ENCODE results near the gene MAST2. TPM values are rescaled to one million over a fixed set of nuclear protein-coding genes. Genes with fewer than 3 reads are reported as not detected.

Gene MAST2
- total RNA-seq, 4 donors from 2014 or later: 8.3 to 24.8 (median 14.5) TPM

DNA sequence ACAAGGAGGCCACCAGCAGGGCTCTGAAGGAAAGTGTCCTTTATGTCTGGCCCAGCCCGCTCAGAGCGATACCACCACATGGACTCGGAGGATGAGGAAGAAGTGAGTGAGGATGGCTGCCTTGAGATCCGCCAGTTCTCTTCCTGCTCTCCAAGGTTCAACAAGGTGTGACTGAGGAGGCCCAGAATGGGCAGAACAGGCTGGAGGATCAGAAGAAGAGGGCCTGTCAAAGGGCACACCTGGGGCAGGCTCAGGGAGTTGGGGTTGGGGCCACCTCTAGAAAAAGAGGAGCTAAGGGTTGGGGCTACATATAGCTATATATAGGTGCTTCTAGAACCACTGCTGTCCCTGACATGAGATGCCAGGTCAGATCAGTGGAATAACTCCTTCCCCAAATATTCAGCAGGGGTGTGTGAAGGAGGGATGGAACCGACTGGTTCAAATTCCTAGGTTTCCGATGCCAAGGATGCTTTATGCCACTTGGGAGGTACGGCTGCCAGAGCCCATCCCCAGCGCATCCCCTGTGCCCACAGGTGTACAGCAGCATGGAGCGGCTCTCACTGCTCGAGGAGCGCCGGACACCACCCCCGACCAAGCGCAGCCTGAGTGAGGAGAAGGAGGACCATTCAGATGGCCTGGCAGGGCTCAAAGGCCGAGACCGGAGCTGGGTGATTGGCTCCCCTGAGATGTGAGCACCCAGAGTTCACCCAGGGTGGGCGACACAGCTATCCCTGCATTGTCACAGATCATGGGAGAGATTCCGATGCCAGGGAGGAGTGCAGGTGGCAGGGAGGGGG lies 226.9 kb downstream of the MAST2 start:
- DNase-seq: no peak
- WGBS, 2 donors: 96 to 98% methylated on average over 6 to 7 of the region's 18 CpGs
- Histone ChIP-seq H3K27ac (no peak overlapping the region), H3K4me1 (no peaks in the 10 kb centered on the region), H3K4me3 (no peak overlapping the region), H3K27me3 (no peaks in the 10 kb centered on the region), H3K36me3 (peaks cover 0 to 80% (median 12%) of the 10 kb centered on the region in 3 donors), H3K9me3 (no peaks in the 10 kb centered on the region)
- TF ChIP-seq POLR2A (IDR thresholded peaks at IDR 0.05): no peak
- intact Hi-C loops (cut with DNase I): no loop called here

DNA sequence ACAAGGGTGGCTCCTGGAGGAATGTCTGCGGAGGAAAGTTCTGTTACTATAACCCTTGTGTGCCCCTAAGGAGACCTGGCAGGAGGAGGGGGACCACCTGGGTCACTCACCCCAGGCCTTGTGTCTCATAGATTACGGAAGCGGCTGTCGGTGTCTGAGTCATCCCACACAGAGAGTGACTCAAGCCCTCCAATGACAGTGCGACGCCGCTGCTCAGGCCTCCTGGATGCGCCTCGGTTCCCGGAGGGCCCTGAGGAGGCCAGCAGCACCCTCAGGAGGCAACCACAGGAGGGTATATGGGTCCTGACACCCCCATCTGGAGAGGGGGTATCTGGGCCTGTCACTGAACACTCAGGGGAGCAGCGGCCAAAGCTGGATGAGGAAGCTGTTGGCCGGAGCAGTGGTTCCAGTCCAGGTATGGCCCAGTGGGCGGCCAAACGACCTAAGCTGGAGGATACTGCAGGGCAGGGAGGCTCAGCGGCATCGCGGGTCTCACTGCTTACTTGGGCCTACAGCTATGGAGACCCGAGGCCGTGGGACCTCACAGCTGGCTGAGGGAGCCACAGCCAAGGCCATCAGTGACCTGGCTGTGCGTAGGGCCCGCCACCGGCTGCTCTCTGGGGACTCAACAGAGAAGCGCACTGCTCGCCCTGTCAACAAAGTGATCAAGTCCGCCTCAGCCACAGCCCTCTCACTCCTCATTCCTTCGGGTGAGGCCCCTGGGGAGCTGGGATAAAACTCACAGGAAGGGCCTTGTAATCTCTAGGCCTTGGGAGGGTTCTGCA lies 227.7 kb downstream of the MAST2 start:
- no peaks in the 10 kb centered on the region for H3K4me1 ChIP-seq
- DNase-seq: no peak
- intact Hi-C loops (cut with DNase I): no loop called here
- TF ChIP-seq, protein P1, sequence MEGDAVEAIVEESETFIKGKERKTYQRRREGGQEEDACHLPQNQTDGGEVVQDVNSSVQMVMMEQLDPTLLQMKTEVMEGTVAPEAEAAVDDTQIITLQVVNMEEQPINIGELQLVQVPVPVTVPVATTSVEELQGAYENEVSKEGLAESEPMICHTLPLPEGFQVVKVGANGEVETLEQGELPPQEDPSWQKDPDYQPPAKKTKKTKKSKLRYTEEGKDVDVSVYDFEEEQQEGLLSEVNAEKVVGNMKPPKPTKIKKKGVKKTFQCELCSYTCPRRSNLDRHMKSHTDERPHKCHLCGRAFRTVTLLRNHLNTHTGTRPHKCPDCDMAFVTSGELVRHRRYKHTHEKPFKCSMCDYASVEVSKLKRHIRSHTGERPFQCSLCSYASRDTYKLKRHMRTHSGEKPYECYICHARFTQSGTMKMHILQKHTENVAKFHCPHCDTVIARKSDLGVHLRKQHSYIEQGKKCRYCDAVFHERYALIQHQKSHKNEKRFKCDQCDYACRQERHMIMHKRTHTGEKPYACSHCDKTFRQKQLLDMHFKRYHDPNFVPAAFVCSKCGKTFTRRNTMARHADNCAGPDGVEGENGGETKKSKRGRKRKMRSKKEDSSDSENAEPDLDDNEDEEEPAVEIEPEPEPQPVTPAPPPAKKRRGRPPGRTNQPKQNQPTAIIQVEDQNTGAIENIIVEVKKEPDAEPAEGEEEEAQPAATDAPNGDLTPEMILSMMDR (IDR thresholded peaks at IDR 0.05): no peak
- no peak for TF ChIP-seq POLR2A (IDR thresholded peaks at IDR 0.05)
- H3K4me3 ChIP-seq: no peak overlapping the region
- no peak overlapping the region for H3K27ac ChIP-seq
- H3K9me3 ChIP-seq: no peaks in the 10 kb centered on the region
- peaks cover 0 to 75% (median 12%) of the 10 kb centered on the region in 3 donors for H3K36me3 ChIP-seq
- H3K27me3 ChIP-seq: no peaks in the 10 kb centered on the region
- 81 to 90% methylated on average over 3 to 11 of the region's 26 CpGs for WGBS, 2 donors

DNA sequence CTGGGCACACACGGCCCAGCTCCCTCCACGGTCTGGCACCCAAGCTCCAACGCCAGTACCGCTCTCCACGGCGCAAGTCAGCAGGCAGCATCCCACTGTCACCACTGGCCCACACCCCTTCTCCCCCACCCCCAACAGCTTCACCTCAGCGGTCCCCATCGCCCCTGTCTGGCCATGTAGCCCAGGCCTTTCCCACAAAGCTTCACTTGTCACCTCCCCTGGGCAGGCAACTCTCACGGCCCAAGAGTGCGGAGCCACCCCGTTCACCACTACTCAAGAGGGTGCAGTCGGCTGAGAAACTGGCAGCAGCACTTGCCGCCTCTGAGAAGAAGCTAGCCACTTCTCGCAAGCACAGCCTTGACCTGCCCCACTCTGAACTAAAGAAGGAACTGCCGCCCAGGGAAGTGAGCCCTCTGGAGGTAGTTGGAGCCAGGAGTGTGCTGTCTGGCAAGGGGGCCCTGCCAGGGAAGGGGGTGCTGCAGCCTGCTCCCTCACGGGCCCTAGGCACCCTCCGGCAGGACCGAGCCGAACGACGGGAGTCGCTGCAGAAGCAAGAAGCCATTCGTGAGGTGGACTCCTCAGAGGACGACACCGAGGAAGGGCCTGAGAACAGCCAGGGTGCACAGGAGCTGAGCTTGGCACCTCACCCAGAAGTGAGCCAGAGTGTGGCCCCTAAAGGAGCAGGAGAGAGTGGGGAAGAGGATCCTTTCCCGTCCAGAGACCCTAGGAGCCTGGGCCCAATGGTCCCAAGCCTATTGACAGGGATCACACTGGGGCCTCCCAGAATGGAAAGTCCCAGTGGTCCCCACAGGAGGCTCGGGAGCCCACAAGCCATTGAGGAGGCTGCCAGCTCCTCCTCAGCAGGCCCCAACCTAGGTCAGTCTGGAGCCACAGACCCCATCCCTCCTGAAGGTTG lies 231.4 kb downstream of the MAST2 start:
- TF ChIP-seq, protein P1 (IDR thresholded peaks at IDR 0.05): no peak
- TF ChIP-seq POLR2A (IDR thresholded peaks at IDR 0.05): no peak
- Histone ChIP-seq H3K9me3 (no peaks in the 10 kb centered on the region), H3K27me3 (no peaks in the 10 kb centered on the region), H3K4me3 (no peak overlapping the region), H3K36me3 (peaks cover 0 to 51% (median 12%) of the 10 kb centered on the region in 3 donors), H3K4me1 (peaks cover 0 to 22% (median 6%) of the 10 kb centered on the region in 3 donors), H3K27ac (no peak overlapping the region)
- 84 to 94% methylated on average over 4 to 5 of the region's 27 CpGs for WGBS, 2 donors
- intact Hi-C loops (cut with DNase I): no loop called here
- no peak for DNase-seq

DNA sequence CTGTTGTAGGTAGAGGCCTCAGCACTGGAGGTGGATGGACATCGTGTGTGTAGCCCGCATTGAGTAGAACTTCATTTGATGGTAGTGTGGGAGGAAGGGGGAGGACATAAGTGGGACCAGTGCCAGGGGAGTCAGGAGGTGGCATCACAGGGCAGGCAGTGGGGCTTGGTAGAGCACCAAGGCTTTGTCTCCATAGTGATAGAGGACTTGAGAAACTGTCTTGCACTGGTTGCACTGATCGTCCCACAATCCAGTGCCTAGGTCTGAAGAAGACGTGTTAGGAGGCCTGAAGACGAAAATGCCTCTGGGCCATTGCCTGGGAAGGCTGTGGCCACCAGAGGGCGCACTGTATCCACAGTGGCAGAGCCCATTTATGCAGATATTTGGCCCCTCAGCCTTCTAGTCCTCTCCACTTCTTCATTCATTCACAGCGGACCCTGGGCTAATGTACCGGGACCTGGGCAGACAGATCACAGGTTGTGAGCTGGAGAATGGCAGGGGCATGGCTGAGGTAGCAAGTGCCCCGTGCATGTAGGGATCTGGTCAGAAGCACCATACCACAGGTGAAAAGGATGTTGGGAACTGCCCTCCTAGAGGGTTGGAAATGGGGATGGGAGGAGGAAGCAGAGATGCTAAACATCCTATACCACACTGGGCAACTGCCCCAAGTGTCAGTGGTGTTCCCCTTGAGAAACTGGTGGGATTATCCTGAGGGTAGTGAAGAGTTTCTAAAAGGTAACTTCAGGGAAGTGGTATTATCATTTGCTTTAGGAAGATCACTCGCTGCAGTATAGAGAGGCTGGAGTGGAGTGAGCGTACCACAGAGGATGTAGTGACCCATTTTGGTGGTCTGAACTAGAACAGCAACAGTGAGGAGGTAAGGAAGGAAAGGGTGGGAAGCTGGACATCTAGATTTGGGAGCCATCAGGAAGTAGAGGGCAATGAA lies 233.8 kb downstream of the MAST2 start:
- Histone ChIP-seq H3K9me3 (no peaks in the 10 kb centered on the region), H3K27ac (peak overlapping the region in 2 of 4 donors; percentile 12 to 60), H3K4me1 (peaks cover 0 to 42% (median 9%) of the 10 kb centered on the region in 3 donors), H3K4me3 (no peak overlapping the region), H3K27me3 (no peaks in the 10 kb centered on the region), H3K36me3 (peaks cover 0 to 28% (median 0%) of the 10 kb centered on the region in 3 donors)
- intact Hi-C loops (cut with DNase I): loop anchor here (2.0 kb wide), 2 partner anchors 142 to 184 kb away; no protein-coding TSS in a partner anchor
- peak; percentile 22 for DNase-seq
- WGBS, 2 donors: 26 to 39% methylated on average over 8 to 11 of the region's 11 CpGs
- no peak for TF ChIP-seq POLR2A (IDR thresholded peaks at IDR 0.05)
- TF ChIP-seq, protein P1 (IDR thresholded peaks at IDR 0.05): peak; percentile 88 to 100 (median 97)

Data from esophagus squamous epithelium (tissue), 5 donors.